SK-N-SH (cell line): ENCODE data around the gene CAPN5. TPM values are rescaled to one million over a fixed set of nuclear protein-coding genes. Genes with fewer than 3 reads are reported as not detected.

Source experiments
- CTCF ChIA-PET: fragments of 300-600, 350-600 bp; formaldehyde crosslinking; extraction: SDS; loops from one replicate; lab custom pipeline; 2021; lab: Yijun Ruan, JAX
- POLR2A ChIA-PET: fragments of 350-600 bp; sonication (Branson Sonifier 250); formaldehyde crosslinking; extraction: SDS; loops from one replicate; lab custom pipeline; 2020; ENCODE audit warnings: antibody characterized with exemption, inconsistent platforms; lab: Yijun Ruan, JAX
- DNase-seq: peaks from one replicate; pipeline ENCODE4 v3.0.0; 2012
- H2AFZ ChIP-seq: fragments of 200-600 bp; sonication (generic); 2 replicates; pipeline ENCODE4 v1.8.1; 2016; ENCODE audit warnings: antibody characterized with exemption, mild to moderate bottlenecking, low read depth
- H3F3A ChIP-seq: fragments of 200-600 bp; sonication (generic); replicated peaks from 2 replicates; pipeline ENCODE3; 2016; ENCODE audit warnings: antibody characterized with exemption, mild to moderate bottlenecking; ENCODE audit not compliant: insufficient read depth
- H3K27ac ChIP-seq, 2 experiments: fragments of 200-500 bp in 1 of 2; fragments of 200-600 bp in 1 of 2; sonication (Bioruptor generic) in 1 of 2; sonication (generic), shearing (Covaris generic) in 1 of 2; 2 replicates each; pipeline versions ENCODE4 v1.5.1 to v1.6.1; 2014 to 2016; ENCODE audit warnings: low read depth in 2 of 2, inconsistent platforms in 1 of 2, low read length in 1 of 2, mild to moderate bottlenecking in 1 of 2, mixed read lengths in 1 of 2
- H3K27me3 ChIP-seq: fragments of 200-600 bp; sonication (generic), shearing (Covaris generic); 2 replicates; pipeline ENCODE4 v1.6.1; 2016; ENCODE audit warnings: mixed run types; ENCODE audit not compliant: insufficient read depth
- H3K36me3 ChIP-seq, 2 experiments: fragments of 200-500 bp in 1 of 2; fragments of 200-600 bp in 1 of 2; sonication (Bioruptor generic) in 1 of 2; sonication (generic) in 1 of 2; replicated peaks in 1 of 2; 2 replicates each; pipeline versions ENCODE3 to v1.5.1; 2014 to 2016; ENCODE audit warnings: low read length in 1 of 2, mild to moderate bottlenecking in 1 of 2; ENCODE audit not compliant: insufficient read depth in 2 of 2, control insufficient read depth in 1 of 2
- H3K4me1 ChIP-seq, 2 experiments: fragments of 200-500 bp in 1 of 2; fragments of 200-600 bp in 1 of 2; sonication (Bioruptor generic) in 1 of 2; sonication (generic), shearing (Covaris generic) in 1 of 2; 2 replicates each; pipeline versions ENCODE4 v1.5.1 to v1.6.1; 2014 to 2016; ENCODE audit warnings: low read depth in 1 of 2, low read length in 1 of 2, mixed run types in 1 of 2; ENCODE audit not compliant: insufficient read depth in 2 of 2, control insufficient read depth in 1 of 2
- H3K4me2 ChIP-seq: fragments of 200-600 bp; sonication (generic), shearing (Covaris generic); 2 replicates; pipeline ENCODE4 v1.6.1; 2017; ENCODE audit warnings: mixed run types
- H3K4me3 ChIP-seq, 2 experiments: fragments of 200-500 bp in 1 of 2; fragments of 200-600 bp in 1 of 2; sonication (Bioruptor generic) in 1 of 2; sonication (generic), shearing (Covaris generic) in 1 of 2; 2 replicates each; pipeline versions ENCODE4 v1.5.1 to v1.8.1; 2014 to 2016; ENCODE audit warnings: low read depth in 2 of 2, inconsistent platforms in 1 of 2, low read length in 1 of 2, mild to moderate bottlenecking in 1 of 2, mixed read lengths in 1 of 2, moderate library complexity in 1 of 2
- H3K79me2 ChIP-seq: fragments of 200-600 bp; sonication (generic); 2 replicates; pipeline ENCODE4 v1.8.1; 2017; ENCODE audit warnings: mild to moderate bottlenecking; ENCODE audit not compliant: insufficient read depth
- H3K9ac ChIP-seq: fragments of 200-600 bp; sonication (generic); 2 replicates; pipeline ENCODE4 v1.6.1; 2017; ENCODE audit warnings: mixed run types
- H3K9me2 ChIP-seq: fragments of 200-600 bp; sonication (generic); 2 replicates; pipeline ENCODE4 v1.6.1; 2017; ENCODE audit warnings: mixed run types
- H3K9me3 ChIP-seq: fragments of 200-600 bp; sonication (generic); 2 replicates; pipeline ENCODE4 v1.6.1; 2017; ENCODE audit warnings: mixed run types, mild to moderate bottlenecking, moderate library complexity
- H4K20me1 ChIP-seq: fragments of 200-600 bp; sonication (generic); 2 replicates; pipeline ENCODE4 v1.6.1; 2017; ENCODE audit warnings: mild to moderate bottlenecking, mixed run types; ENCODE audit not compliant: insufficient read depth
- CHD2 ChIP-seq: fragments of 150-350 bp; IDR thresholded peaks from 2 replicates; pipeline ENCODE4 v1.6.1; 2018; ENCODE audit warnings: low read length; ENCODE audit not compliant: partially characterized antibody
- EP300 ChIP-seq, 2 experiments: IDR thresholded peaks; 2 replicates each; pipeline versions ENCODE4 v1.4.0 to v1.6.1; 2012; ENCODE audit warnings: borderline replicate concordance in 1 of 2, low read depth in 1 of 2, low read length in 1 of 2
- FOXJ3 ChIP-seq: sonication (generic); formaldehyde crosslinking; IDR thresholded peaks from 2 replicates; pipeline ENCODE4 v1.5.1; 2020; ENCODE audit warnings: mild to moderate bottlenecking, missing genetic modification reagents
- GABPA ChIP-seq: IDR thresholded peaks from 2 replicates; pipeline ENCODE4 v1.4.0; 2012; ENCODE audit warnings: low read depth, mild to moderate bottlenecking
- GATA2 ChIP-seq: sonication (generic); formaldehyde crosslinking; IDR thresholded peaks from 2 replicates; pipeline ENCODE4 v1.5.0; 2020; ENCODE audit warnings: mild to moderate bottlenecking, missing genetic modification reagents
- JUND ChIP-seq: IDR thresholded peaks from 2 replicates; pipeline ENCODE4 v1.4.0; 2012
- MEF2A ChIP-seq: IDR thresholded peaks from 2 replicates; pipeline ENCODE4 v1.4.0; 2012; ENCODE audit warnings: low read depth, borderline replicate concordance
- RAD21 ChIP-seq: IDR thresholded peaks from 2 replicates; pipeline ENCODE4 v1.6.1; 2012; ENCODE audit warnings: mild to moderate bottlenecking, low read length
- RXRA ChIP-seq: IDR thresholded peaks from 2 replicates; pipeline ENCODE4 v1.4.0; 2012; ENCODE audit warnings: low read depth, mild to moderate bottlenecking, borderline replicate concordance
- SMC3 ChIP-seq: IDR thresholded peaks from 2 replicates; pipeline ENCODE4 v1.6.1; 2012; ENCODE audit warnings: low read depth, low read length, improper control_type of control experiment
- TCF12 ChIP-seq: IDR thresholded peaks from 2 replicates; pipeline ENCODE4 v1.4.0; 2012
- TEAD4 ChIP-seq: IDR thresholded peaks from 2 replicates; pipeline ENCODE4 v1.4.0; 2012; ENCODE audit warnings: mild to moderate bottlenecking, borderline replicate concordance; ENCODE audit not compliant: insufficient read depth
- YY1 ChIP-seq: IDR thresholded peaks from 2 replicates; pipeline ENCODE4 v1.4.0; 2012; ENCODE audit warnings: low read depth, mild to moderate bottlenecking
- WGBS: methylation state at CpG from one replicate; pipeline ENCODE4 v1.1.6; 2017; ENCODE audit warnings: low lambda C conversion rate; 5-methylcytosine and 5-hydroxymethylcytosine counted together
- polyA plus RNA-seq, 3 experiments: library from polyadenylated mRNA; depleted of rRNA; stranded (reverse); fragments of >200 nt; gene quantifications; 2 replicates each; pipeline ENCODE4 v1.2.3, GENCODE V29; 2012
- TF ChIP-seq, protein P1 (sequence below): fragments of 150-350 bp; IDR thresholded peaks from 2 replicates; pipeline ENCODE4 v1.6.1; 2016; ENCODE audit warnings: mild to moderate bottlenecking, low read depth, low read length
- TF ChIP-seq, protein P2 (sequence below): fragments of 150-350 bp; IDR thresholded peaks from 2 replicates; pipeline ENCODE4 v1.6.1; 2017; ENCODE audit warnings: antibody characterized with exemption, low read length, low read depth, borderline replicate concordance
- TF ChIP-seq, protein P3 (sequence below): fragments of 200-600 bp; sonication (generic); IDR thresholded peaks from 2 replicates; pipeline ENCODE4 v1.6.1; 2017; ENCODE audit warnings: antibody characterized with exemption, mild to moderate bottlenecking, moderate library complexity

Gene CAPN5
- polyA plus RNA-seq, 1 of the 3 experiments (the other 2 are of a cell fraction), result 33.1 TPM

DNA sequence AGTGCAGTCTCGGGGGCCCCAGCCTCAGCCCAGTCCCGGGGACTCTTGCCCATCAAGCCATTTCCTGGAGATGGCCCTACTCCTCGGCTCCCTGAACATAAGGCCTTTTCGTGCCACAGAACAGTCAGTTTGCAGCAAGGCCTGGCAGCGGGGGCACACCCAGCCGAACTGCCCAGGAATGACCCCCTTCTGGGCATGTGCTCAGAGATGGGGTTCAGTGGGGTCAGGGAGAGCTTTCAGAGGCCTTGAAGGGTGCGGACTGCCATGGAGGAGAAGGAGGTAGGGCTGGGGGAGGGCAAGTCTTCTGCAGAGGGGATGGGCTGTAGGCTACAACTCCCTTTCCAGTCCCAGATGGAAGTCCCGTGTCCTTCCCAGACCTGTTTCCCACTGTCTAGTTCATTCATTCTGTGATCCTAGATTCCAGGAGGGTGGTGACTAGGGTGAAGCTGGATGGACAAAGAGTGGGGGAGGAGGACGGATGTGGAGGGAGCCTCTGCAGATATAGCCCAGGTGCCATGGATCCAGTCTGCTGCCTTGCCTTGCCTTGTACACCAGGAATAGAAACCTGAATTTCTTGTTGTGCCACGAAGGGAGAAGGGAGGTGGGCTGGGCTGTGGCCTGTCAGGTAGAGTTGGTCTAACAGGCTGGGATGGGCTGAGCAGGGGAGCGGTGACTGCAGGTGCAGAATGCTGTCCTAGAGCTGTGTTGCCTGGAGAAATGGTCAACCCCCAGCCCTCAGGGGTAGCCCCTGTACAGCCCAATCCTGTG is 21.6 kb downstream of the CAPN5 start:
- Histone ChIP-seq H3F3A (peaks cover 3% of the 10 kb centered on the region), H3K27ac (no peak overlapping the region), H4K20me1 (peaks cover 17% of the 10 kb centered on the region), H3K9ac (no peak overlapping the region), H3K9me3 (no peaks in the 10 kb centered on the region), H2AFZ (no peak overlapping the region), H3K79me2 (peaks cover 23% of the 10 kb centered on the region), H3K4me2 (no peak overlapping the region), H3K4me3 (no peak overlapping the region), H3K9me2 (no peaks in the 10 kb centered on the region), H3K36me3 (peaks cover 0 to 2% of the 10 kb centered on the region in 2 experiments), H3K27me3 (no peaks in the 10 kb centered on the region), H3K4me1 (peaks cover 0 to 1% of the 10 kb centered on the region in 2 experiments; a peak in 1 of 4 replicates)
- ChIA-PET CTCF (interaction anchor here (1.7 to 9.5 kb wide), 5 partner anchors 14 to 43 kb away, joined by 8 to 218 read pairs (median 66); partner anchors contain the start of gene OMP), POLR2A (no interaction called here)
- DNase-seq, result no peak
- WGBS, result 94% methylated on average over 5 of the region's 11 CpGs
- TF ChIP-seq GATA2 (CRISPR knock-in tag), result no peak
- TF ChIP-seq RXRA, result no peak
- no peak for TF ChIP-seq MEF2A
- TF ChIP-seq SMC3, result no peak
- TF ChIP-seq CHD2, result no peak
- TF ChIP-seq EP300 (IDR thresholded peaks at IDR 0.05; ENCODE audit: borderline replicate concordance in 1 of 2, low read depth in 1 of 2, low read length in 1 of 2), result no peak
- TF ChIP-seq, protein P1, sequence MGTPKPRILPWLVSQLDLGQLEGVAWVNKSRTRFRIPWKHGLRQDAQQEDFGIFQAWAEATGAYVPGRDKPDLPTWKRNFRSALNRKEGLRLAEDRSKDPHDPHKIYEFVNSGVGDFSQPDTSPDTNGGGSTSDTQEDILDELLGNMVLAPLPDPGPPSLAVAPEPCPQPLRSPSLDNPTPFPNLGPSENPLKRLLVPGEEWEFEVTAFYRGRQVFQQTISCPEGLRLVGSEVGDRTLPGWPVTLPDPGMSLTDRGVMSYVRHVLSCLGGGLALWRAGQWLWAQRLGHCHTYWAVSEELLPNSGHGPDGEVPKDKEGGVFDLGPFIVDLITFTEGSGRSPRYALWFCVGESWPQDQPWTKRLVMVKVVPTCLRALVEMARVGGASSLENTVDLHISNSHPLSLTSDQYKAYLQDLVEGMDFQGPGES, result no peak
- TF ChIP-seq YY1, result no peak
- TF ChIP-seq JUND, result no peak
- TF ChIP-seq FOXJ3 (CRISPR knock-in tag), result no peak
- TF ChIP-seq TEAD4, result no peak
- TF ChIP-seq, protein P2, sequence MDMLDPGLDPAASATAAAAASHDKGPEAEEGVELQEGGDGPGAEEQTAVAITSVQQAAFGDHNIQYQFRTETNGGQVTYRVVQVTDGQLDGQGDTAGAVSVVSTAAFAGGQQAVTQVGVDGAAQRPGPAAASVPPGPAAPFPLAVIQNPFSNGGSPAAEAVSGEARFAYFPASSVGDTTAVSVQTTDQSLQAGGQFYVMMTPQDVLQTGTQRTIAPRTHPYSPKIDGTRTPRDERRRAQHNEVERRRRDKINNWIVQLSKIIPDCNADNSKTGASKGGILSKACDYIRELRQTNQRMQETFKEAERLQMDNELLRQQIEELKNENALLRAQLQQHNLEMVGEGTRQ, result no peak
- no peak for TF ChIP-seq RAD21
- TF ChIP-seq GABPA, result no peak
- TF ChIP-seq, protein P3, sequence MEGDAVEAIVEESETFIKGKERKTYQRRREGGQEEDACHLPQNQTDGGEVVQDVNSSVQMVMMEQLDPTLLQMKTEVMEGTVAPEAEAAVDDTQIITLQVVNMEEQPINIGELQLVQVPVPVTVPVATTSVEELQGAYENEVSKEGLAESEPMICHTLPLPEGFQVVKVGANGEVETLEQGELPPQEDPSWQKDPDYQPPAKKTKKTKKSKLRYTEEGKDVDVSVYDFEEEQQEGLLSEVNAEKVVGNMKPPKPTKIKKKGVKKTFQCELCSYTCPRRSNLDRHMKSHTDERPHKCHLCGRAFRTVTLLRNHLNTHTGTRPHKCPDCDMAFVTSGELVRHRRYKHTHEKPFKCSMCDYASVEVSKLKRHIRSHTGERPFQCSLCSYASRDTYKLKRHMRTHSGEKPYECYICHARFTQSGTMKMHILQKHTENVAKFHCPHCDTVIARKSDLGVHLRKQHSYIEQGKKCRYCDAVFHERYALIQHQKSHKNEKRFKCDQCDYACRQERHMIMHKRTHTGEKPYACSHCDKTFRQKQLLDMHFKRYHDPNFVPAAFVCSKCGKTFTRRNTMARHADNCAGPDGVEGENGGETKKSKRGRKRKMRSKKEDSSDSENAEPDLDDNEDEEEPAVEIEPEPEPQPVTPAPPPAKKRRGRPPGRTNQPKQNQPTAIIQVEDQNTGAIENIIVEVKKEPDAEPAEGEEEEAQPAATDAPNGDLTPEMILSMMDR, result no peak
- no peak for TF ChIP-seq TCF12
